ENCODE data around the gene UAP1.

UAP1 gene

GRCh38 chr1:162629651-162630050, 68.1 kb downstream of the UAP1 start:
- no peaks in the 10 kb centered on the region for H3F3A ChIP-seq (ENCODE audit: insufficient read depth)
- no peak for TF ChIP-seq EZH2phosphoT487 (conservative IDR thresholded peaks at IDR 0.05; ENCODE audit: low read length)
- TF ChIP-seq, protein P1, sequence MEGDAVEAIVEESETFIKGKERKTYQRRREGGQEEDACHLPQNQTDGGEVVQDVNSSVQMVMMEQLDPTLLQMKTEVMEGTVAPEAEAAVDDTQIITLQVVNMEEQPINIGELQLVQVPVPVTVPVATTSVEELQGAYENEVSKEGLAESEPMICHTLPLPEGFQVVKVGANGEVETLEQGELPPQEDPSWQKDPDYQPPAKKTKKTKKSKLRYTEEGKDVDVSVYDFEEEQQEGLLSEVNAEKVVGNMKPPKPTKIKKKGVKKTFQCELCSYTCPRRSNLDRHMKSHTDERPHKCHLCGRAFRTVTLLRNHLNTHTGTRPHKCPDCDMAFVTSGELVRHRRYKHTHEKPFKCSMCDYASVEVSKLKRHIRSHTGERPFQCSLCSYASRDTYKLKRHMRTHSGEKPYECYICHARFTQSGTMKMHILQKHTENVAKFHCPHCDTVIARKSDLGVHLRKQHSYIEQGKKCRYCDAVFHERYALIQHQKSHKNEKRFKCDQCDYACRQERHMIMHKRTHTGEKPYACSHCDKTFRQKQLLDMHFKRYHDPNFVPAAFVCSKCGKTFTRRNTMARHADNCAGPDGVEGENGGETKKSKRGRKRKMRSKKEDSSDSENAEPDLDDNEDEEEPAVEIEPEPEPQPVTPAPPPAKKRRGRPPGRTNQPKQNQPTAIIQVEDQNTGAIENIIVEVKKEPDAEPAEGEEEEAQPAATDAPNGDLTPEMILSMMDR (IDR thresholded peaks at IDR 0.05; ENCODE audit: insufficient read depth, low read length, poor library complexity, severe bottlenecking) = no peak

GRCh38 chr1:162631546-162632191, 70.1 kb downstream of the UAP1 start:
- H3K27ac ChIP-seq (ENCODE audit: low read depth, low read length) = no peak overlapping the region
- no peak overlapping the region for H3K9ac ChIP-seq (ENCODE audit: low read length)
- no peaks in the 10 kb centered on the region for H4K20me1 ChIP-seq (ENCODE audit: low read depth, low read length)
- TF ChIP-seq EZH2phosphoT487 (conservative IDR thresholded peaks at IDR 0.05; ENCODE audit: low read length) = no peak
- TF ChIP-seq, protein P1 (IDR thresholded peaks at IDR 0.05; ENCODE audit: insufficient read depth, low read length, poor library complexity, severe bottlenecking) = no peak
- no peaks in the 10 kb centered on the region for H3F3A ChIP-seq (ENCODE audit: insufficient read depth)
- H2AFZ ChIP-seq (ENCODE audit: low read depth, low read length, severe bottlenecking) = no peak overlapping the region
- no peaks in the 10 kb centered on the region for H3K9me3 ChIP-seq (ENCODE audit: insufficient read depth, low read length)
- no peaks in the 10 kb centered on the region for H3K27me3 ChIP-seq (ENCODE audit: low read length)
- no peak overlapping the region for H3K4me3 ChIP-seq (ENCODE audit: insufficient read depth, low read length, poor library complexity, severe bottlenecking)
- H3K36me3 ChIP-seq (ENCODE audit: low read length) = no peaks in the 10 kb centered on the region
- H3K79me2 ChIP-seq (ENCODE audit: insufficient read depth, low read length) = no peaks in the 10 kb centered on the region
- no peak overlapping the region for H3K4me2 ChIP-seq (ENCODE audit: low read depth, low read length, poor library complexity, severe bottlenecking)
- no peaks in the 10 kb centered on the region for H3K9me2 ChIP-seq (replicated peaks; ENCODE audit: insufficient read depth, low read length)

More at GRCh38 chr1:162629651-162630050, 68.1 kb downstream of the UAP1 start:
- no peaks in the 10 kb centered on the region for H3K9me2 ChIP-seq (replicated peaks; ENCODE audit: insufficient read depth, low read length)
- no peaks in the 10 kb centered on the region for H4K20me1 ChIP-seq (ENCODE audit: low read depth, low read length)
- H3K4me3 ChIP-seq (ENCODE audit: insufficient read depth, low read length, poor library complexity, severe bottlenecking) = no peak overlapping the region
- no peaks in the 10 kb centered on the region for H3K9me3 ChIP-seq (ENCODE audit: insufficient read depth, low read length)
- no peak overlapping the region for H3K27ac ChIP-seq (ENCODE audit: low read depth, low read length)
- no peaks in the 10 kb centered on the region for H3K36me3 ChIP-seq (ENCODE audit: low read length)
- H3K4me2 ChIP-seq (ENCODE audit: low read depth, low read length, poor library complexity, severe bottlenecking) = no peak overlapping the region
- H3K79me2 ChIP-seq (ENCODE audit: insufficient read depth, low read length) = no peaks in the 10 kb centered on the region
- H3K27me3 ChIP-seq (ENCODE audit: low read length) = no peaks in the 10 kb centered on the region
- no peak overlapping the region for H2AFZ ChIP-seq (ENCODE audit: low read depth, low read length, severe bottlenecking)
- no peak overlapping the region for H3K9ac ChIP-seq (ENCODE audit: low read length)

DNA sequence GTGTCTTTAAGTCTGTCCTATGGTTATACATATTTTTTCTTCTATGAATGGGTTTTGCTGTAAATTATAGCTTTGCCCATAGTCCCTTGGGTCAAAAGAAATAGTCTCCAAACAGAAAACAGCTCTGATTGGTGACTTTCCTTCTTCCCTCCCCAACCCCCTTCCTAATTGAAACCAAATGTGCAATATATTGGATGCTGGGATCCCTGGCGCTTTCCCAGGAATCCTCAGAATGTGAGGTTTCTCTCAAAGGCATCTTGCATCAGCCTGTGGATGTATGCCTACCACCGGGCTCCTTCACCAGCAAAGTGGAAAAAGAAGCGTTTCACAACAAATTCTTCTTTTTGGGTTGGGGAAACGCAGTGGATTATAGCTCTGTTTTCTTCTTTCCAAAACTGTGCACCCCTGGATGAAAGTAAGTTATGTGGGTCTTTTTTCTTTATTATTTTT, 70.7 kb downstream of the UAP1 start, which contains the start of gene DDR2:
Gene DDR2, plus strand, starts transcription at position 248 of the 450 bp plus-strand sequence. CDS start 86,600 bp downstream, outside the sequence.
- no peaks in the 10 kb centered on the region for H3K9me2 ChIP-seq (replicated peaks; ENCODE audit: insufficient read depth, low read length)
- H3K4me3 ChIP-seq (ENCODE audit: insufficient read depth, low read length, poor library complexity, severe bottlenecking) = no peak within 1 kb of the TSS
- H3K9me3 ChIP-seq (ENCODE audit: insufficient read depth, low read length) = no peaks in the 10 kb centered on the region
- H3K36me3 ChIP-seq (ENCODE audit: low read length) = no peaks in the 10 kb centered on the region
- H3K9ac ChIP-seq (ENCODE audit: low read length) = no peak within 1 kb of the TSS
- H3F3A ChIP-seq (ENCODE audit: insufficient read depth) = no peaks in the 10 kb centered on the region
- TF ChIP-seq EZH2phosphoT487 (conservative IDR thresholded peaks at IDR 0.05; ENCODE audit: low read length) = no peak
- TF ChIP-seq, protein P1 (IDR thresholded peaks at IDR 0.05; ENCODE audit: insufficient read depth, low read length, poor library complexity, severe bottlenecking) = no peak
- no peaks in the 10 kb centered on the region for H4K20me1 ChIP-seq (ENCODE audit: low read depth, low read length)
- H2AFZ ChIP-seq (ENCODE audit: low read depth, low read length, severe bottlenecking) = no peak within 1 kb of the TSS
- no peaks in the 10 kb centered on the region for H3K79me2 ChIP-seq (ENCODE audit: insufficient read depth, low read length)
- H3K4me2 ChIP-seq (ENCODE audit: low read depth, low read length, poor library complexity, severe bottlenecking) = no peak within 1 kb of the TSS
- H3K27me3 ChIP-seq (ENCODE audit: low read length) = no peaks in the 10 kb centered on the region
- H3K27ac ChIP-seq (ENCODE audit: low read depth, low read length) = no peak within 1 kb of the TSS

All from SU-DHL-6 (cell line).